DLD1 (cell line): ENCODE measurements around the gene CTR9.
"Not testable (repeated sequence)": the region's sequence is repeated elsewhere in the genome, so short reads cannot be mapped to it uniquely, and the experiment has no call there.

ENCODE experiments used
- in situ Hi-C: cut with HindIII; loops from 2 replicates; pipeline ENCODE4 v1.10.0; 2017; ENCODE audit warnings: low sequenced_read_pairs

The CTR9 gene

GRCh38 chr11:10808553-10809372 lies 57.7 kb downstream of the CTR9 start, which contains the start of gene EIF4G2:
EIF4G2 (minus strand) TSS chr11:10808926.
- in situ Hi-C loops = no loop called here

- in situ Hi-C loops = no loop called here
Measured at GRCh38 chr11:10809373-10810160, 58.5 kb downstream of the CTR9 start.

DNA sequence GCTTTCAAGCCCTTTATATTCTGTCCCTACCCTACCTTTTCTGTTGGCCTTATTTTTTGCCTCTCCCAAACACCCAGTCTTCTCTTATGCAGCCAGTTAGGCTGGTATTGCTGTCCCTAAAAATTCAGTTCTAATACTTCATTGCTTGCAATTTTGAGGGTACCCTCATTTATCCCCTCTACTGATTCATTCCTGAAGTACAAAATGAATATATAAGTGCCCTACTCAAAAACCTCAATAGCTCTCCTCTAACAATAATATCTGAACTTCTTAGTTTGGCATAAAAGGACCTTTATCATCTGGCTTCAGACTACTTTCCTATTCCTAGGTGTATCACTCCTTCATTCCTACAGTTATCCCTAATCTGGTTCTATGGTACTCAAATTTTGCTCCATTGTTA lies 62.9 kb downstream of the CTR9 start:
- in situ Hi-C loops = no loop called here

DNA sequence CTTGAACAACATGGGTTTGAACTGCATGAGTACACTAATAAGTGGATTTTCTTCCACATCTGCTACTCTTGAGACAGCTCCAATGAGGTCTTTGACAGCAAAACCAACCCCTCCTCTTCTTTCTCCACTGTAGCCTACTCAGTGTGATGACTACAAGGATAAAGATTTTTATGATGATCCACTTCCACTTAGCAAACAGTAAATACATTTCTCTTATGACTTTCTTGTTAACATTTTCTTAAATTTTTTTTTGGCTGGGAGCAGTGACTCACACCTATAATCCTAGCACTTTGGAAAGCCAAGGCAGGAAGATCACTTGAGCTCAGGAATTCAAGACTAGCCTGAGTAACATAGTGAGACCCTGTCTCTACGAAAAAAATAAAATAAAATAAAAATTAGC lies 67.5 kb downstream of the CTR9 start:
- in situ Hi-C loops = no loop called here

DNA sequence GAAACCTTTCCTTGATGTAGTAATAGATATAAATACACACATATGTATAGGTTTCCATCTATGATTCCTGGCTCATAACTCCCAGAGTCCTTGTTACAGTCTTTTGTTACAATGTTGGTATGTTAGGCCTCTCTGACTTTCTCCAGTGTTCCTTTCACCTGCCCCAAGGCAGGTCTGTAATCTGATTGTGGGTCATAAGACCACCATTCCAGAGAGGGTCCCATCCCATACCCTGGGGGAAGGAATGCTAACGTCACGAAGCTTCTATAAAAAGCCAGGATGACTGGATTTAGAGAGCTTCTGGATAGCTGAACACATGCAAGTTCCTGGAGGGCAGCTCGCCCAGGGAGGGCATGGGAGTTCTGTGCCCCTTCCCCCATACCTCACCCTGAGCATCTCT lies 71.4 kb downstream of the CTR9 start:
- in situ Hi-C loops = not testable (repeated sequence)

DNA sequence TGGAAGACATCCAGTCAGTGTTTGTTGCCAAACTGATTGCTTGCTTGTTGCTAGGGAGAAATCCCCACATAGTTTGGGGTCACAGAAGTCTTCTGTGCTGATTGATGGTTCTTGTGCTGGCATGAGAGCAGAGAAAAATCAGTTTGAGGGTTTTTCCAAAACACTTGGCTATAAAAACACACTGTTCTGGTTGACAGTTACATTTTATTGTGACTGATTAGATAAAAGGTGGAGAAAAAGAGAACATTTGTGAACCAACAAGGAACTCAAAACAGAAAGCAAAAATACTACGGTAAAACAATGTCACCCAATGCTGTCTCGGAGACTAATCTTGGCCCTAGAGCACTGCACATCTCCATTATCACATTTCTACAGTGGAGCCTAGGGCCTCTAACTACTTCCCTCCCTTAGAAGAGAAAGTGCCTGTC lies 72.1 kb downstream of the CTR9 start:
- in situ Hi-C loops = no loop called here

DNA sequence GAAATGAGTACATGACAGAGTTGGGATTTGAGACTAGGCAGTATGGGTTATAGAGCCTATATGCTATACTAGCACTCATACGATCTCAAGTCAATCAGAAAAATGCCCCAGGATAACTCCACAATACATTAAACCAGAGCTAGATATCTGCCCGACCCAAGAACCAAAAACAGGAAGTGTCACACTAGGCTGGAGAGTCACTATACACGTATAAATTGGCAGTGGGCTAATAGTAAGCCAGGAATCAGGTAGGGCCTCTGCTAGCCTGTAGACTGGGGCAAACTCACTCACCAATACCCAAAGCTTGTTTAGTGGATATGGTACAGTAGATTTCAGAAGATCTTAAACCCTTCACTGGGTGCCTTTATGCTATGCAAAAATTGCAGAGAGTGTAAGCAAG lies 73.8 kb downstream of the CTR9 start:
- in situ Hi-C loops = no loop called here

GRCh38 chr11:10828402-10828801 lies 77.4 kb downstream of the CTR9 start:
- in situ Hi-C loops = no loop called here

DNA sequence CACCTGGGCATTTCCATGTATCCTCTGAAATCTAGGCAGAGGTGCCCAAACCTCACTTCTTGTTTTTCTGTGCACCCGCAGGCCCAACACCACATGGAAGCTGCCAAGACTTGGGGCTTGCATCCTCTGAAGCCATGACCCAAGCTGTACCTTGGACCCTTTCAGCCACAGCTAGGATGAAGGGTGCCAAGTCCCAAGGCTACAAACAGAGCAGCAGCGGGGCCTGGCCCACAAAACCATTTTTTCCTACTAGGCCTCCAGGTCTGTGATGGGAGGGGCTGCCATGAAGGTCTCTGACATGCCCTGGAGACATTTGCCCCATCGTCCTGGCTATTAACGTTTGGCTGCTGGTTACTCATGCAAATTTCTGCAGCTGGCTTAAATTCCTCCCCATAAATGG lies 78.1 kb downstream of the CTR9 start:
- in situ Hi-C loops = no loop called here
